ENCODE results near the gene MYRF. TPM values are rescaled to one million over a fixed set of nuclear protein-coding genes. Genes with fewer than 3 reads are reported as not detected.

Gene MYRF
- total RNA-seq, 1 donor from 2014 or later = 0.99 TPM

GRCh38 chr11:61761440-61762222, 9.2 kb downstream of the MYRF start:
- H3K4me1 Mint-ChIP-seq (ENCODE audit: low read depth) = no peaks in the 10 kb centered on the region
- no peaks in the 10 kb centered on the region for H3K9me3 Mint-ChIP-seq
- H3K27ac Mint-ChIP-seq = no peak overlapping the region
- no peak for DNase-seq (ENCODE audit: low spot score)
- no peaks in the 10 kb centered on the region for H3K36me3 Mint-ChIP-seq (ENCODE audit: low read depth)
- intact Hi-C loops (cut with micrococcal nuclease) = no loop called here
- H3K27me3 Mint-ChIP-seq (ENCODE audit: insufficient read depth) = peaks cover under 1% of the 10 kb centered on the region
- H3K4me3 Mint-ChIP-seq = no peak overlapping the region

GRCh38 chr11:61762223-61762615, 9.8 kb downstream of the MYRF start:
- Mint-ChIP-seq H3K27ac (no peak overlapping the region), H3K9me3 (no peaks in the 10 kb centered on the region), H3K36me3 (ENCODE audit: low read depth) (no peaks in the 10 kb centered on the region), H3K27me3 (ENCODE audit: insufficient read depth) (no peaks in the 10 kb centered on the region), H3K4me1 (ENCODE audit: low read depth) (no peaks in the 10 kb centered on the region), H3K4me3 (no peak overlapping the region)
- no peak for DNase-seq (ENCODE audit: low spot score)
- intact Hi-C loops (cut with micrococcal nuclease) = no loop called here

- DNase-seq (ENCODE audit: low spot score) = no peak
- no peaks in the 10 kb centered on the region for H3K27me3 Mint-ChIP-seq (ENCODE audit: insufficient read depth)
- no peaks in the 10 kb centered on the region for H3K36me3 Mint-ChIP-seq (ENCODE audit: low read depth)
- H3K9me3 Mint-ChIP-seq = no peaks in the 10 kb centered on the region
- H3K4me3 Mint-ChIP-seq = no peak overlapping the region
- no peak overlapping the region for H3K27ac Mint-ChIP-seq
- H3K4me1 Mint-ChIP-seq (ENCODE audit: low read depth) = no peaks in the 10 kb centered on the region
- intact Hi-C loops (cut with micrococcal nuclease) = no loop called here
Measured at GRCh38 chr11:61762798-61763197, 10.4 kb downstream of the MYRF start.

- intact Hi-C loops (cut with micrococcal nuclease) = no loop called here
- no peak overlapping the region for H3K27ac Mint-ChIP-seq
- no peak for DNase-seq (ENCODE audit: low spot score)
- H3K4me1 Mint-ChIP-seq (ENCODE audit: low read depth) = no peaks in the 10 kb centered on the region
- H3K9me3 Mint-ChIP-seq = no peaks in the 10 kb centered on the region
- H3K4me3 Mint-ChIP-seq = no peak overlapping the region
- H3K36me3 Mint-ChIP-seq (ENCODE audit: low read depth) = no peaks in the 10 kb centered on the region
- no peaks in the 10 kb centered on the region for H3K27me3 Mint-ChIP-seq (ENCODE audit: insufficient read depth)
Measured at GRCh38 chr11:61763930-61764605, 11.6 kb downstream of the MYRF start.

- H3K4me3 Mint-ChIP-seq = no peak overlapping the region
- H3K9me3 Mint-ChIP-seq = no peaks in the 10 kb centered on the region
Measured at GRCh38 chr11:61764606-61765260, 12.3 kb downstream of the MYRF start.

GRCh38 chr11:61765550-61766253, 13.3 kb downstream of the MYRF start:
- DNase-seq (ENCODE audit: low spot score) = no peak
- intact Hi-C loops (cut with micrococcal nuclease) = no loop called here
- H3K4me1 Mint-ChIP-seq (ENCODE audit: low read depth) = no peaks in the 10 kb centered on the region
- H3K27ac Mint-ChIP-seq = no peak overlapping the region
- H3K9me3 Mint-ChIP-seq = no peaks in the 10 kb centered on the region
- H3K4me3 Mint-ChIP-seq = no peak overlapping the region
- no peaks in the 10 kb centered on the region for H3K27me3 Mint-ChIP-seq (ENCODE audit: insufficient read depth)
- H3K36me3 Mint-ChIP-seq (ENCODE audit: low read depth) = no peaks in the 10 kb centered on the region

More at GRCh38 chr11:61764606-61765260, 12.3 kb downstream of the MYRF start:
- DNase-seq (ENCODE audit: low spot score) = no peak
- Mint-ChIP-seq H3K36me3 (ENCODE audit: low read depth) (no peaks in the 10 kb centered on the region), H3K27me3 (ENCODE audit: insufficient read depth) (no peaks in the 10 kb centered on the region), H3K27ac (no peak overlapping the region), H3K4me1 (ENCODE audit: low read depth) (no peaks in the 10 kb centered on the region)
- intact Hi-C loops (cut with micrococcal nuclease) = no loop called here

GRCh38 chr11:61766353-61766841, 14.0 kb downstream of the MYRF start:
- Mint-ChIP-seq H3K4me3 (no peak overlapping the region), H3K27me3 (ENCODE audit: insufficient read depth) (no peaks in the 10 kb centered on the region), H3K36me3 (ENCODE audit: low read depth) (no peaks in the 10 kb centered on the region), H3K4me1 (ENCODE audit: low read depth) (no peaks in the 10 kb centered on the region), H3K9me3 (no peaks in the 10 kb centered on the region), H3K27ac (no peak overlapping the region)
- intact Hi-C loops (cut with micrococcal nuclease) = no loop called here
- DNase-seq (ENCODE audit: low spot score) = no peak

- Mint-ChIP-seq H3K27ac (no peak overlapping the region), H3K9me3 (no peaks in the 10 kb centered on the region), H3K27me3 (ENCODE audit: insufficient read depth) (no peaks in the 10 kb centered on the region), H3K4me3 (no peak overlapping the region), H3K4me1 (ENCODE audit: low read depth) (no peaks in the 10 kb centered on the region), H3K36me3 (ENCODE audit: low read depth) (no peaks in the 10 kb centered on the region)
- intact Hi-C loops (cut with micrococcal nuclease) = no loop called here
- DNase-seq (ENCODE audit: low spot score) = no peak
Measured at GRCh38 chr11:61768376-61769076, 16.1 kb downstream of the MYRF start.

GRCh38 chr11:61769169-61769920, 16.9 kb downstream of the MYRF start:
- H3K4me1 Mint-ChIP-seq (ENCODE audit: low read depth) = no peaks in the 10 kb centered on the region
- no peak overlapping the region for H3K4me3 Mint-ChIP-seq
- DNase-seq (ENCODE audit: low spot score) = no peak
- no peak overlapping the region for H3K27ac Mint-ChIP-seq
- no peaks in the 10 kb centered on the region for H3K36me3 Mint-ChIP-seq (ENCODE audit: low read depth)
- no peaks in the 10 kb centered on the region for H3K27me3 Mint-ChIP-seq (ENCODE audit: insufficient read depth)
- intact Hi-C loops (cut with micrococcal nuclease) = no loop called here
- no peaks in the 10 kb centered on the region for H3K9me3 Mint-ChIP-seq

GRCh38 chr11:61769946-61770683, 17.7 kb downstream of the MYRF start:
- intact Hi-C loops (cut with micrococcal nuclease) = no loop called here
- Mint-ChIP-seq H3K27me3 (ENCODE audit: insufficient read depth) (no peaks in the 10 kb centered on the region), H3K36me3 (ENCODE audit: low read depth) (no peaks in the 10 kb centered on the region), H3K4me3 (no peak overlapping the region), H3K4me1 (ENCODE audit: low read depth) (no peaks in the 10 kb centered on the region), H3K27ac (no peak overlapping the region), H3K9me3 (no peaks in the 10 kb centered on the region)
- no peak for DNase-seq (ENCODE audit: low spot score)

GRCh38 chr11:61771195-61771894, 18.9 kb downstream of the MYRF start:
- Mint-ChIP-seq H3K27me3 (ENCODE audit: insufficient read depth) (no peaks in the 10 kb centered on the region), H3K27ac (no peak overlapping the region), H3K4me3 (no peak overlapping the region), H3K36me3 (ENCODE audit: low read depth) (no peaks in the 10 kb centered on the region), H3K4me1 (ENCODE audit: low read depth) (no peaks in the 10 kb centered on the region), H3K9me3 (no peaks in the 10 kb centered on the region)
- intact Hi-C loops (cut with micrococcal nuclease) = no loop called here
- DNase-seq (ENCODE audit: low spot score) = no peak
